H9 (cell line): ENCODE data around the gene UCP3. TPM values are rescaled to one million over a fixed set of nuclear protein-coding genes. Genes with fewer than 3 reads are reported as not detected.

Source experiments
- DNase-seq: peaks from one replicate; pipeline ENCODE4 v3.0.0-alpha.2; 2017
- H2AFZ ChIP-seq: one replicate; pipeline ENCODE4 v1.6.1; 2013; ENCODE audit warnings: mild to moderate bottlenecking, low read length, control low read depth, moderate library complexity
- H2AK5ac ChIP-seq: 2 replicates; pipeline ENCODE4 v1.6.1; 2013; ENCODE audit warnings: low read length, control low read depth, mixed read lengths; ENCODE audit not compliant: insufficient read length
- H2BK120ac ChIP-seq: one replicate; pipeline ENCODE4 v1.6.1; 2013; ENCODE audit warnings: low read depth, mild to moderate bottlenecking, low read length, control low read depth, inconsistent platforms; ENCODE audit not compliant: poor library complexity, severe bottlenecking
- H2BK12ac ChIP-seq: 2 replicates; pipeline ENCODE4 v1.6.1; 2013; ENCODE audit warnings: low read length, control low read depth, mixed read lengths, low read depth; ENCODE audit not compliant: insufficient read length
- H2BK15ac ChIP-seq: 2 replicates; pipeline ENCODE4 v1.6.1; 2013; ENCODE audit warnings: low read depth, low read length, control low read depth
- H2BK20ac ChIP-seq: one replicate; pipeline ENCODE4 v1.6.1; 2013; ENCODE audit warnings: low read depth, mild to moderate bottlenecking, low read length, control low read depth, inconsistent platforms; ENCODE audit not compliant: poor library complexity, severe bottlenecking
- H2BK5ac ChIP-seq: 2 replicates; pipeline ENCODE4 v1.6.1; 2013; ENCODE audit warnings: low read length, control low read depth, mixed read lengths; ENCODE audit not compliant: insufficient read length
- H3K14ac ChIP-seq: 2 replicates; pipeline ENCODE4 v1.6.1; 2013; ENCODE audit warnings: low read length, control low read depth; ENCODE audit not compliant: insufficient read depth
- H3K18ac ChIP-seq: 2 replicates; pipeline ENCODE4 v1.6.1; 2013; ENCODE audit warnings: low read depth, mild to moderate bottlenecking, mixed read lengths, low read length, control low read depth; ENCODE audit not compliant: insufficient read length
- H3K23ac ChIP-seq: 2 replicates; pipeline ENCODE4 v1.6.1; 2013; ENCODE audit warnings: low read length, control low read depth, mixed read lengths, low read depth; ENCODE audit not compliant: insufficient read length
- H3K23me2 ChIP-seq: 2 replicates; pipeline ENCODE4 v1.6.1; 2013; ENCODE audit warnings: low read depth, mild to moderate bottlenecking, mixed read lengths, low read length, control low read depth; ENCODE audit not compliant: insufficient read length, poor library complexity, severe bottlenecking
- H3K27ac ChIP-seq: 2 replicates; pipeline ENCODE4 v1.5.1; 2013; ENCODE audit warnings: low read length, control low read depth, mixed read lengths, low read depth; ENCODE audit not compliant: insufficient read length
- H3K27me3 ChIP-seq: 2 replicates; pipeline ENCODE4 v1.6.1; 2013; ENCODE audit warnings: low read length, control low read depth, inconsistent platforms; ENCODE audit not compliant: insufficient read depth
- H3K4ac ChIP-seq: 2 replicates; pipeline ENCODE4 v1.6.1; 2013; ENCODE audit warnings: low read depth, mild to moderate bottlenecking, control low read depth, inconsistent platforms, low read length, moderate library complexity
- H3K4me1 ChIP-seq: 2 replicates; pipeline ENCODE4 v1.6.1; 2013; ENCODE audit warnings: low read length, control low read depth, inconsistent platforms; ENCODE audit not compliant: insufficient read depth
- H3K4me2 ChIP-seq: 2 replicates; pipeline ENCODE4 v1.6.1; 2013; ENCODE audit warnings: low read length, control low read depth, mixed read lengths; ENCODE audit not compliant: insufficient read length, insufficient read depth
- H3K56ac ChIP-seq: 2 replicates; pipeline ENCODE4 v1.6.1; 2013; ENCODE audit warnings: low read depth, mild to moderate bottlenecking, mixed read lengths, low read length, control low read depth; ENCODE audit not compliant: insufficient read length
- H3K79me1 ChIP-seq: 2 replicates; pipeline ENCODE4 v1.6.1; 2013; ENCODE audit warnings: low read depth, mild to moderate bottlenecking, moderate library complexity, low read length, control low read depth, inconsistent platforms; ENCODE audit not compliant: insufficient read depth, poor library complexity, severe bottlenecking
- H3K79me2 ChIP-seq: 2 replicates; pipeline ENCODE4 v1.6.1; 2013; ENCODE audit warnings: low read length, control low read depth, inconsistent platforms; ENCODE audit not compliant: insufficient read depth
- H3K9ac ChIP-seq: 2 replicates; pipeline ENCODE4 v1.6.1; 2013; ENCODE audit warnings: low read length, control low read depth, mixed read lengths; ENCODE audit not compliant: insufficient read length; ENCODE audit errors: extremely low read depth
- H3K9me3 ChIP-seq: one replicate; pipeline ENCODE4 v1.6.1; 2013; ENCODE audit warnings: low read depth, low read length, inconsistent platforms; ENCODE audit not compliant: control insufficient read depth
- H3T11ph ChIP-seq: one replicate; pipeline ENCODE4 v1.6.1; 2013; ENCODE audit warnings: mild to moderate bottlenecking, low read length, control low read depth, inconsistent platforms
- H4K20me1 ChIP-seq: one replicate; pipeline ENCODE4 v1.6.1; 2013; ENCODE audit not compliant: control insufficient read depth, insufficient read length, insufficient read depth
- H4K5ac ChIP-seq: 2 replicates; pipeline ENCODE4 v1.6.1; 2013; ENCODE audit warnings: low read depth, mild to moderate bottlenecking, mixed read lengths, low read length, control low read depth; ENCODE audit not compliant: insufficient read length
- H4K8ac ChIP-seq: replicated peaks from 2 replicates; pipeline ENCODE4 v1.6.1; 2013; ENCODE audit warnings: low read length, control low read depth, mixed read lengths, low read depth; ENCODE audit not compliant: insufficient read length
- H4K91ac ChIP-seq: 2 replicates; pipeline ENCODE4 v1.6.1; 2013; ENCODE audit warnings: low read depth, mild to moderate bottlenecking, moderate library complexity, mixed read lengths, low read length, control low read depth; ENCODE audit not compliant: insufficient read length
- H3K27ac Mint-ChIP-seq, 3 experiments: 2 replicates in 2 of 3; 3 replicates in 1 of 3; pipeline ENCODE4 v1.8.0; 2020 to 2021; ENCODE audit warnings: mixed read lengths in 3 of 3, mild to moderate bottlenecking in 1 of 3, moderate library complexity in 1 of 3
- H3K27me3 Mint-ChIP-seq: 2 replicates; pipeline ENCODE4 v1.8.0; 2021; ENCODE audit warnings: low read depth, mild to moderate bottlenecking, moderate library complexity, mixed read lengths
- H3K36me3 Mint-ChIP-seq, 3 experiments: 2 replicates in 2 of 3; 3 replicates in 1 of 3; pipeline ENCODE4 v1.8.0; 2020 to 2021; ENCODE audit warnings: low read depth in 3 of 3, mixed read lengths in 3 of 3; ENCODE audit not compliant: insufficient read depth in 1 of 3
- H3K4me1 Mint-ChIP-seq, 2 experiments: 2 replicates each; pipeline ENCODE4 v1.8.0; 2020; ENCODE audit warnings: mixed read lengths in 2 of 2
- H3K4me3 Mint-ChIP-seq, 2 experiments: 2 replicates in 1 of 2; 3 replicates in 1 of 2; pipeline ENCODE4 v1.8.0; 2020 to 2021; ENCODE audit warnings: mild to moderate bottlenecking in 2 of 2, mixed read lengths in 2 of 2, moderate library complexity in 1 of 2
- H3K9me3 Mint-ChIP-seq, 2 experiments: 2 replicates in 1 of 2; 3 replicates in 1 of 2; pipeline ENCODE4 v1.8.0; 2020; ENCODE audit warnings: mild to moderate bottlenecking in 2 of 2, mixed read lengths in 2 of 2, moderate library complexity in 1 of 2
- WGBS: extraction: QIAGEN DNeasy Blood & Tissue Kit; methylation state at CpG from one replicate; pipeline ENCODE4 v1.1.7; 2013; ENCODE audit warnings: missing lambda C conversion rate, low lambda C conversion rate, mixed read lengths; ENCODE audit not compliant: insufficient read length; ENCODE audit errors: extremely low coverage; 5-methylcytosine and 5-hydroxymethylcytosine counted together
- total RNA-seq: library from RNA; stranded (reverse); gene quantifications from 2 replicates; pipeline ENCODE4 v1.2.1, GENCODE V29; 2021
- TF ChIP-seq, protein P1 (sequence below): fragments of 200-600 bp; sonication (generic); conservative IDR thresholded peaks from 3 replicates; pipeline ENCODE4 v1.8.0; 2021; ENCODE audit warnings: antibody characterized with exemption, mild to moderate bottlenecking

The UCP3 gene
- total RNA-seq, 1 experiment from 2014 or later = 0.85 TPM

DNA sequence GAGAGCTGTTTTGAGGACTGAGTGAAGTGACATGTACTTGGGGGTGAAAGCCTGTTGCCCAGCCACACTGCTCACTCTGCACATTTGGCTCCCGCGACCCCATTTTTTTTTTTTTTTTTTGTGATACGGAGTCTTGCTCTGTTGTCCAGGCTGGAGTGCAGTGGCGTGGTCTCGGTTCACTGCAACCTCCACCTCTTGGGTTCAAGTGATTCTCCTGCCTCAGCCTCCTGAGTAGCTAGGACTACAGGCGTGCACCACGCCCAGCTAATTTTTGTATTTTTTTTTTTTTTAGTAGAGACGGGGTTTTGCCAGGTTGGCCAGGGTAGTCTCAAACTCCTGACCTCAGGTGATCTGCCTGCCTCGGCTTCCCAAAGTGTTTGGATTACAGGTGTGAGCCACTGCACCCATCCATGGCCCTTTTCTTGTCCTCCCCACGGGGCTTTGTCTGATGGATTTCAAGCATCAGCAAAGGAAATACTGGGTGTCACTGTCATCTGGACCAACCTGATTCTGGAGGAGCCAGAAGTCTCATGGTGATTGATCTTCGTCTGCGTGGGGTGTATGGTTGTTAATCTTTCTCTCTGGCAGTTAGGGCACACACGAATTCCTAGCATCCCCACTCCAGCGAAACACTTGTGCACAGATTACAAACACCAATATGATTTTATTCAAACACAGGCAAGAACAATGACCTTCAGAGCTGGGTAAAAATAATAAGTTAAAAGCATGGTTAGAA lies 3.4 kb upstream of the UCP3 start:
- no peaks in the 10 kb centered on the region for H3K27me3 ChIP-seq
- Mint-ChIP-seq H3K9me3 (no peaks in the 10 kb centered on the region), H3K27ac (no peak overlapping the region), H3K36me3 (peaks cover 0 to 16% (median 12%) of the 10 kb centered on the region in 3 experiments; a peak in 5 of 7 replicates), H3K4me3 (no peak overlapping the region), H3K4me1 (peaks cover 11 to 23% of the 10 kb centered on the region in 2 experiments), H3K27me3 (no peaks in the 10 kb centered on the region; the same call in 1 of the 2 replicates)
- no peak overlapping the region for H3K23ac ChIP-seq
- no peak overlapping the region for H3K4me2 ChIP-seq
- H3K4me1 ChIP-seq = no peaks in the 10 kb centered on the region
- H3K18ac ChIP-seq = no peak overlapping the region
- H3K27ac ChIP-seq = no peak overlapping the region
- no peak overlapping the region for H3K14ac ChIP-seq
- no peak overlapping the region for H3K56ac ChIP-seq
- H3T11ph ChIP-seq = no peak overlapping the region
- no peaks in the 10 kb centered on the region for H3K23me2 ChIP-seq
- no peak for DNase-seq
- H2BK15ac ChIP-seq = no peak overlapping the region
- H2BK5ac ChIP-seq = no peak overlapping the region
- H4K20me1 ChIP-seq = no peaks in the 10 kb centered on the region
- no peak overlapping the region for H2BK20ac ChIP-seq
- no peak overlapping the region for H2AK5ac ChIP-seq
- TF ChIP-seq, protein P1, sequence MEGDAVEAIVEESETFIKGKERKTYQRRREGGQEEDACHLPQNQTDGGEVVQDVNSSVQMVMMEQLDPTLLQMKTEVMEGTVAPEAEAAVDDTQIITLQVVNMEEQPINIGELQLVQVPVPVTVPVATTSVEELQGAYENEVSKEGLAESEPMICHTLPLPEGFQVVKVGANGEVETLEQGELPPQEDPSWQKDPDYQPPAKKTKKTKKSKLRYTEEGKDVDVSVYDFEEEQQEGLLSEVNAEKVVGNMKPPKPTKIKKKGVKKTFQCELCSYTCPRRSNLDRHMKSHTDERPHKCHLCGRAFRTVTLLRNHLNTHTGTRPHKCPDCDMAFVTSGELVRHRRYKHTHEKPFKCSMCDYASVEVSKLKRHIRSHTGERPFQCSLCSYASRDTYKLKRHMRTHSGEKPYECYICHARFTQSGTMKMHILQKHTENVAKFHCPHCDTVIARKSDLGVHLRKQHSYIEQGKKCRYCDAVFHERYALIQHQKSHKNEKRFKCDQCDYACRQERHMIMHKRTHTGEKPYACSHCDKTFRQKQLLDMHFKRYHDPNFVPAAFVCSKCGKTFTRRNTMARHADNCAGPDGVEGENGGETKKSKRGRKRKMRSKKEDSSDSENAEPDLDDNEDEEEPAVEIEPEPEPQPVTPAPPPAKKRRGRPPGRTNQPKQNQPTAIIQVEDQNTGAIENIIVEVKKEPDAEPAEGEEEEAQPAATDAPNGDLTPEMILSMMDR = no peak
- no peaks in the 10 kb centered on the region for H3K79me1 ChIP-seq
- H4K8ac ChIP-seq = no peak overlapping the region
- H4K5ac ChIP-seq = no peak overlapping the region
- no peaks in the 10 kb centered on the region for H3K79me2 ChIP-seq
- H3K4ac ChIP-seq = no peak overlapping the region
- no CpG with 5 or more reads among the region's 14 CpGs for WGBS
- no peak overlapping the region for H4K91ac ChIP-seq
- H3K9ac ChIP-seq = no peak overlapping the region
- H2AFZ ChIP-seq = no peak overlapping the region
- no peak overlapping the region for H2BK120ac ChIP-seq
- H2BK12ac ChIP-seq = no peak overlapping the region
- no peaks in the 10 kb centered on the region for H3K9me3 ChIP-seq
